GM23338 (cell line): ENCODE results near the gene AMIGO1. TPM values are rescaled to one million over a fixed set of nuclear protein-coding genes. Genes with fewer than 3 reads are reported as not detected.

Experiments used
- ATAC-seq: fragments of 200-7000 bp; cut with Tn5 transposase; 3 replicates; pipeline ENCODE4 v1.9.1; 2020
- DNase-seq: peaks from one replicate; pipeline ENCODE4 v3.0.0-alpha.2; 2015; ENCODE audit warnings: low spot score
- H2AFZ ChIP-seq: fragments of 200-600 bp; sonication (generic); 2 replicates; pipeline ENCODE4 v1.8.0; 2016; ENCODE audit warnings: antibody characterized with exemption, mild to moderate bottlenecking, moderate library complexity
- H3F3A ChIP-seq: fragments of 200-600 bp; sonication (generic); replicated peaks from 2 replicates; pipeline ENCODE4 v1.8.0; 2017; ENCODE audit warnings: antibody characterized with exemption, mixed run types, low read depth
- H3K27ac ChIP-seq: fragments of 200-600 bp; sonication (generic); 2 replicates; pipeline ENCODE4 v1.6.1; 2016; ENCODE audit warnings: low read depth
- H3K27me3 ChIP-seq: fragments of 200-600 bp; sonication (generic); 2 replicates; pipeline ENCODE4 v1.8.0; 2016; ENCODE audit warnings: mild to moderate bottlenecking, mixed run types, moderate library complexity; ENCODE audit not compliant: insufficient read depth
- H3K36me3 ChIP-seq: fragments of 200-600 bp; sonication (generic); 2 replicates; pipeline ENCODE4 v1.8.0; 2016; ENCODE audit warnings: mild to moderate bottlenecking; ENCODE audit not compliant: insufficient read depth
- H3K4me1 ChIP-seq: fragments of 200-600 bp; sonication (generic); 2 replicates; pipeline ENCODE4 v1.8.0; 2016; ENCODE audit warnings: mild to moderate bottlenecking, moderate library complexity; ENCODE audit not compliant: insufficient read depth
- H3K4me2 ChIP-seq: fragments of 200-600 bp; sonication (generic); 2 replicates; pipeline ENCODE4 v1.7.1; 2017; ENCODE audit warnings: mixed run types
- H3K4me3 ChIP-seq: fragments of 200-600 bp; sonication (generic); 2 replicates; pipeline ENCODE4 v1.6.1; 2016; ENCODE audit warnings: mixed run types
- H3K79me2 ChIP-seq: fragments of 200-600 bp; sonication (generic); replicated peaks from 2 replicates; pipeline ENCODE4 v1.8.0; 2017; ENCODE audit warnings: mild to moderate bottlenecking; ENCODE audit not compliant: insufficient read depth
- H3K9me2 ChIP-seq: fragments of 200-600 bp; sonication (generic); 2 replicates; pipeline ENCODE4 v1.8.0; 2017; ENCODE audit not compliant: insufficient read depth
- H4K20me1 ChIP-seq: fragments of 200-600 bp; sonication (generic); replicated peaks from 2 replicates; pipeline ENCODE4 v1.8.0; 2017; ENCODE audit warnings: mild to moderate bottlenecking; ENCODE audit not compliant: insufficient read depth
- H3K27ac Mint-ChIP-seq: 2 replicates; pipeline ENCODE4 v1.8.0; 2020; ENCODE audit warnings: inconsistent platforms, mild to moderate bottlenecking, moderate library complexity, mixed read lengths
- H3K27me3 Mint-ChIP-seq: 3 replicates; pipeline ENCODE4 v1.8.0; 2022; ENCODE audit warnings: low read depth, mild to moderate bottlenecking, moderate library complexity, mixed read lengths, inconsistent platforms; ENCODE audit not compliant: insufficient read depth, poor library complexity
- H3K36me3 Mint-ChIP-seq: 3 replicates; pipeline ENCODE4 v1.8.0; 2021; ENCODE audit warnings: low read depth, mild to moderate bottlenecking, inconsistent platforms, moderate library complexity, mixed read lengths
- H3K4me1 Mint-ChIP-seq: 3 replicates; pipeline ENCODE4 v1.8.0; 2020; ENCODE audit warnings: mild to moderate bottlenecking, inconsistent platforms, mixed read lengths
- H3K4me3 Mint-ChIP-seq: 3 replicates; pipeline ENCODE4 v1.8.0; 2021; ENCODE audit warnings: moderate library complexity, mild to moderate bottlenecking, inconsistent platforms, mixed read lengths
- H3K9me3 Mint-ChIP-seq: 3 replicates; pipeline ENCODE4 v1.8.0; 2020; ENCODE audit warnings: moderate library complexity, mild to moderate bottlenecking, inconsistent platforms, mixed read lengths
- CREB1 ChIP-seq: fragments of 250-450 bp; sonication (Bioruptor Pico); IDR thresholded peaks from 2 replicates; pipeline ENCODE4 v1.5.0; 2020; ENCODE audit warnings: low read depth, mild to moderate bottlenecking, moderate library complexity
- JUNB ChIP-seq: IDR thresholded peaks from one replicate; pipeline ENCODE4 v1.6.1; 2016; ENCODE audit warnings: antibody characterized with exemption; ENCODE audit not compliant: unreplicated experiment
- NANOG ChIP-seq: IDR thresholded peaks from 2 replicates; pipeline ENCODE4 v1.6.1; 2016; ENCODE audit warnings: antibody characterized with exemption, borderline replicate concordance
- ZNF331 ChIP-seq: fragments of 250-450 bp; sonication (Bioruptor Pico); IDR thresholded peaks from 2 replicates; pipeline ENCODE4 v1.5.0; 2020; ENCODE audit warnings: low read depth, mild to moderate bottlenecking, moderate library complexity
- ZNF462 ChIP-seq: fragments of 250-450 bp; sonication (Bioruptor Pico); IDR thresholded peaks from 2 replicates; pipeline ENCODE4 v1.5.0; 2020; ENCODE audit warnings: mild to moderate bottlenecking, moderate library complexity
- polyA plus RNA-seq: library from polyadenylated mRNA; unstranded; fragments of >200 nt; fragmentation: Nextera tagmentation; extraction: Ambion mirVana; gene quantifications from 2 replicates; pipeline ENCODE4 v1.2.1, GENCODE V29; 2016
- total RNA-seq: library from RNA; depleted of rRNA; stranded (reverse); fragments of >200 nt; shearing (Covaris generic); gene quantifications from 2 replicates; pipeline ENCODE4 v1.2.3, GENCODE V29; 2014

Gene AMIGO1
- total and polyA plus RNA-seq, 2 experiments from 2014 or later = 0.53 to 3.8 TPM

DNA sequence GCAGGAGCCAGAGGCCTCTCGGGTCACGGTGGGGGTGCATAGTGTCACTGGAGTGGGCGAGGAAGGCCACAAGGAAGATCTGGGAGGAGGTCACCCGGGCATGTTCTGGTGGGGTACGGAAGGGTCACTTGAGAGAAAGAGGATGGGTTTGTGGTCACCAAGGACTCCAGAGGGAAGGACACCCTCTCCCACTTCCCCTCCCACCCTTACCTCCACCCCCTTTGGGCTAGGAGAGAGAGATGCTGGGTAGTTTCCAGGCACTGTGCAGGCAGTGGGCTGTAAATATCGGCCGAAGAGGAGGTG, 703 bp downstream of the AMIGO1 start:
- Histone ChIP-seq H2AFZ (peak overlapping the region; percentile 89; the same call in 1 of the 2 replicates), H3K4me1 (peaks cover 7% of the 10 kb centered on the region; the same call in 1 of the 2 replicates), H3K36me3 (no peaks in the 10 kb centered on the region), H3K4me2 (peak overlapping the region; percentile 86), H3K9me2 (no peaks in the 10 kb centered on the region; the same call in 1 of the 2 replicates), H4K20me1 (no peaks in the 10 kb centered on the region), H3K27ac (no peak overlapping the region), H3K79me2 (no peaks in the 10 kb centered on the region), H3F3A (no peaks in the 10 kb centered on the region), H3K27me3 (peaks cover 36% of the 10 kb centered on the region), H3K4me3 (peak overlapping the region; percentile 91)
- Mint-ChIP-seq H3K27ac (no peak overlapping the region), H3K4me3 (peak overlapping the region; percentile 83), H3K9me3 (no peaks in the 10 kb centered on the region), H3K4me1 (peaks cover 11% of the 10 kb centered on the region), H3K27me3 (peaks cover 12% of the 10 kb centered on the region), H3K36me3 (no peaks in the 10 kb centered on the region; the same call in 2 of the 3 replicates)
- no peak for DNase-seq
- no peak for ATAC-seq
- no peak for TF ChIP-seq ZNF462 (CRISPR knock-in tag)
- no peak for TF ChIP-seq NANOG
- TF ChIP-seq ZNF331 (CRISPR knock-in tag) = no peak
- no peak for TF ChIP-seq CREB1

GRCh38 chr1:109508001-109508872, 1.3 kb downstream of the AMIGO1 start:
- peak overlapping the region; percentile 83 for H3K4me3 Mint-ChIP-seq
- no peak overlapping the region for H3K27ac Mint-ChIP-seq
- H3K27me3 Mint-ChIP-seq = peaks cover 12% of the 10 kb centered on the region
- Histone ChIP-seq H3K36me3 (no peaks in the 10 kb centered on the region), H3K4me2 (no peak overlapping the region), H4K20me1 (no peaks in the 10 kb centered on the region), H3K27ac (no peak overlapping the region), H3K9me2 (no peaks in the 10 kb centered on the region; the same call in 1 of the 2 replicates), H3K4me3 (peak overlapping the region; percentile 91; the same call in 1 of the 2 replicates), H3K79me2 (no peaks in the 10 kb centered on the region), H2AFZ (no peak overlapping the region), H3F3A (no peaks in the 10 kb centered on the region), H3K4me1 (peaks cover 7% of the 10 kb centered on the region; the same call in 1 of the 2 replicates), H3K27me3 (peaks cover 36% of the 10 kb centered on the region)
- no peak for ATAC-seq
- H3K36me3 Mint-ChIP-seq = no peaks in the 10 kb centered on the region; the same call in 2 of the 3 replicates
- DNase-seq = no peak
- peaks cover 11% of the 10 kb centered on the region for H3K4me1 Mint-ChIP-seq
- no peaks in the 10 kb centered on the region for H3K9me3 Mint-ChIP-seq
- TF ChIP-seq ZNF462 (CRISPR knock-in tag) (no peak), JUNB (no peak)
